Activated naive CD4-positive, alpha-beta T cell treated with anti-CD3 and anti-CD28 coated beads, Interleukin-2, amount 50 U/mL, for 24 hours (primary cell): ENCODE data around the gene ATP1B4.

Experiments used
- H3K27ac Mint-ChIP-seq: one replicate; pipeline ENCODE4 v1.8.0; 2021; ENCODE audit warnings: mild to moderate bottlenecking, mixed read lengths
- H3K27me3 Mint-ChIP-seq: one replicate; pipeline ENCODE4 v1.8.0; 2021; ENCODE audit warnings: mixed read lengths
- H3K36me3 Mint-ChIP-seq: one replicate; pipeline ENCODE4 v1.8.0; 2021; ENCODE audit warnings: mixed read lengths
- H3K4me1 Mint-ChIP-seq: one replicate; pipeline ENCODE4 v1.8.0; 2021; ENCODE audit warnings: mixed read lengths
- H3K4me3 Mint-ChIP-seq: one replicate; pipeline ENCODE4 v1.8.0; 2021; ENCODE audit warnings: mild to moderate bottlenecking, mixed read lengths
- H3K9me3 Mint-ChIP-seq: one replicate; pipeline ENCODE4 v1.8.0; 2021; ENCODE audit warnings: mixed read lengths

The ATP1B4 gene

GRCh38 chrX:120358737-120359456, 3.0 kb upstream of the ATP1B4 start:
- Mint-ChIP-seq H3K27me3 (peaks cover 2% of the 10 kb centered on the region), H3K4me3 (no peak overlapping the region), H3K9me3 (no peaks in the 10 kb centered on the region), H3K27ac (no peak overlapping the region), H3K36me3 (no peaks in the 10 kb centered on the region), H3K4me1 (no peaks in the 10 kb centered on the region)

- Mint-ChIP-seq H3K4me1 (no peaks in the 10 kb centered on the region), H3K9me3 (no peaks in the 10 kb centered on the region), H3K36me3 (no peaks in the 10 kb centered on the region), H3K27ac (no peak overlapping the region), H3K27me3 (peaks cover 2% of the 10 kb centered on the region), H3K4me3 (no peak overlapping the region)
Observed at GRCh38 chrX:120365320-120365719, 3.4 kb downstream of the ATP1B4 start.

- Mint-ChIP-seq H3K27me3 (peaks cover 2% of the 10 kb centered on the region), H3K9me3 (no peaks in the 10 kb centered on the region), H3K4me3 (no peak overlapping the region), H3K27ac (no peak overlapping the region), H3K4me1 (no peaks in the 10 kb centered on the region), H3K36me3 (no peaks in the 10 kb centered on the region)
Observed at GRCh38 chrX:120365968-120366367, 4.1 kb downstream of the ATP1B4 start.

GRCh38 chrX:120366794-120367193, 4.9 kb downstream of the ATP1B4 start:
- Mint-ChIP-seq H3K27me3 (no peaks in the 10 kb centered on the region), H3K9me3 (no peaks in the 10 kb centered on the region), H3K27ac (no peak overlapping the region), H3K4me1 (no peaks in the 10 kb centered on the region), H3K36me3 (no peaks in the 10 kb centered on the region), H3K4me3 (no peak overlapping the region)

GRCh38 chrX:120367402-120368109, 5.7 kb downstream of the ATP1B4 start:
- H3K27me3 Mint-ChIP-seq = no peaks in the 10 kb centered on the region
- H3K4me3 Mint-ChIP-seq = no peak overlapping the region
- no peak overlapping the region for H3K27ac Mint-ChIP-seq
- H3K9me3 Mint-ChIP-seq = no peaks in the 10 kb centered on the region
- H3K36me3 Mint-ChIP-seq = no peaks in the 10 kb centered on the region
- no peaks in the 10 kb centered on the region for H3K4me1 Mint-ChIP-seq

- Mint-ChIP-seq H3K27ac (no peak overlapping the region), H3K27me3 (no peaks in the 10 kb centered on the region), H3K9me3 (no peaks in the 10 kb centered on the region), H3K4me1 (no peaks in the 10 kb centered on the region), H3K36me3 (no peaks in the 10 kb centered on the region), H3K4me3 (no peak overlapping the region)
Observed at GRCh38 chrX:120372667-120373370, 10.9 kb downstream of the ATP1B4 start.

- Mint-ChIP-seq H3K27me3 (no peaks in the 10 kb centered on the region), H3K27ac (no peak overlapping the region), H3K36me3 (no peaks in the 10 kb centered on the region), H3K4me3 (no peak overlapping the region), H3K4me1 (peaks cover 5% of the 10 kb centered on the region), H3K9me3 (no peaks in the 10 kb centered on the region)
Observed at GRCh38 chrX:120377179-120377578, 15.3 kb downstream of the ATP1B4 start.

- H3K4me1 Mint-ChIP-seq = peaks cover 5% of the 10 kb centered on the region
- no peaks in the 10 kb centered on the region for H3K36me3 Mint-ChIP-seq
- H3K27me3 Mint-ChIP-seq = no peaks in the 10 kb centered on the region
- H3K9me3 Mint-ChIP-seq = no peaks in the 10 kb centered on the region
- no peak overlapping the region for H3K4me3 Mint-ChIP-seq
- no peak overlapping the region for H3K27ac Mint-ChIP-seq
Observed at GRCh38 chrX:120377715-120378114, 15.8 kb downstream of the ATP1B4 start.

- Mint-ChIP-seq H3K27me3 (no peaks in the 10 kb centered on the region), H3K27ac (no peak overlapping the region), H3K4me1 (peaks cover 5% of the 10 kb centered on the region), H3K9me3 (no peaks in the 10 kb centered on the region), H3K4me3 (no peak overlapping the region), H3K36me3 (no peaks in the 10 kb centered on the region)
Observed at GRCh38 chrX:120378570-120378969, 16.7 kb downstream of the ATP1B4 start.

- Mint-ChIP-seq H3K36me3 (no peaks in the 10 kb centered on the region), H3K27me3 (no peaks in the 10 kb centered on the region), H3K9me3 (no peaks in the 10 kb centered on the region), H3K27ac (no peak overlapping the region), H3K4me1 (peaks cover 5% of the 10 kb centered on the region), H3K4me3 (no peak overlapping the region)
Observed at GRCh38 chrX:120379937-120380681, 18.2 kb downstream of the ATP1B4 start.

- Mint-ChIP-seq H3K4me1 (peaks cover 5% of the 10 kb centered on the region), H3K4me3 (no peak overlapping the region), H3K27me3 (no peaks in the 10 kb centered on the region), H3K27ac (no peak overlapping the region), H3K36me3 (no peaks in the 10 kb centered on the region), H3K9me3 (no peaks in the 10 kb centered on the region)
Observed at GRCh38 chrX:120380699-120381098, 18.8 kb downstream of the ATP1B4 start.

- peaks cover 3% of the 10 kb centered on the region for H3K4me1 Mint-ChIP-seq
- no peak overlapping the region for H3K4me3 Mint-ChIP-seq
- H3K27ac Mint-ChIP-seq = no peak overlapping the region
- no peaks in the 10 kb centered on the region for H3K36me3 Mint-ChIP-seq
- no peaks in the 10 kb centered on the region for H3K9me3 Mint-ChIP-seq
- H3K27me3 Mint-ChIP-seq = no peaks in the 10 kb centered on the region
Observed at GRCh38 chrX:120401301-120401700, 39.4 kb downstream of the ATP1B4 start.

GRCh38 chrX:120402369-120402768, 40.5 kb downstream of the ATP1B4 start:
- Mint-ChIP-seq H3K4me1 (peaks cover 3% of the 10 kb centered on the region), H3K36me3 (no peaks in the 10 kb centered on the region), H3K27me3 (no peaks in the 10 kb centered on the region), H3K9me3 (no peaks in the 10 kb centered on the region), H3K4me3 (no peak overlapping the region), H3K27ac (no peak overlapping the region)

- no peak overlapping the region for H3K4me3 Mint-ChIP-seq
- H3K36me3 Mint-ChIP-seq = peaks cover 4% of the 10 kb centered on the region
- peaks cover 4% of the 10 kb centered on the region for H3K9me3 Mint-ChIP-seq
- H3K27me3 Mint-ChIP-seq = no peaks in the 10 kb centered on the region
- no peaks in the 10 kb centered on the region for H3K4me1 Mint-ChIP-seq
- H3K27ac Mint-ChIP-seq = no peak overlapping the region
Observed at GRCh38 chrX:120406638-120407037, 44.7 kb downstream of the ATP1B4 start.

GRCh38 chrX:120408168-120408567, 46.3 kb downstream of the ATP1B4 start:
- Mint-ChIP-seq H3K36me3 (peaks cover 4% of the 10 kb centered on the region), H3K4me1 (no peaks in the 10 kb centered on the region), H3K27me3 (no peaks in the 10 kb centered on the region), H3K4me3 (no peak overlapping the region), H3K27ac (no peak overlapping the region), H3K9me3 (peaks cover 4% of the 10 kb centered on the region)
